ENCODE results near the gene NPAS3.

DNA sequence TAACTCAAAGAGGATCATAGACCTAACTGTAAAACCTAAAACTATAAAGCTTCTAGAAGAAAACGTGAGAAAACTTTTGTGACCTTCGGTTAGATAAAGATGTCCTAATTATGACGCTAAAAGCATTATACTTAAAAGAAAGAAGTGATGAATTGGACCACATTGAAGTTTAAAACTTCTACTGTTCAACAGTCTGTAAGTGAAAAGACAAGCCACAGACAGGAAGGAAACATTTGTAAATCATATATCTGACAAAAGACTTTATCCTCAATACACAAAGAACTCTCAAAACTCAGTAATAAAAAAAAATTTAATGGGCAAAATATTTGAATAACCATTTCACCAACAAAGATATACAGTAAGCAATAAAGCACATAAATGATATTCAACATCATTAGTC lies 667.9 kb downstream of the NPAS3 start:
- TF ChIP-seq, protein P1, sequence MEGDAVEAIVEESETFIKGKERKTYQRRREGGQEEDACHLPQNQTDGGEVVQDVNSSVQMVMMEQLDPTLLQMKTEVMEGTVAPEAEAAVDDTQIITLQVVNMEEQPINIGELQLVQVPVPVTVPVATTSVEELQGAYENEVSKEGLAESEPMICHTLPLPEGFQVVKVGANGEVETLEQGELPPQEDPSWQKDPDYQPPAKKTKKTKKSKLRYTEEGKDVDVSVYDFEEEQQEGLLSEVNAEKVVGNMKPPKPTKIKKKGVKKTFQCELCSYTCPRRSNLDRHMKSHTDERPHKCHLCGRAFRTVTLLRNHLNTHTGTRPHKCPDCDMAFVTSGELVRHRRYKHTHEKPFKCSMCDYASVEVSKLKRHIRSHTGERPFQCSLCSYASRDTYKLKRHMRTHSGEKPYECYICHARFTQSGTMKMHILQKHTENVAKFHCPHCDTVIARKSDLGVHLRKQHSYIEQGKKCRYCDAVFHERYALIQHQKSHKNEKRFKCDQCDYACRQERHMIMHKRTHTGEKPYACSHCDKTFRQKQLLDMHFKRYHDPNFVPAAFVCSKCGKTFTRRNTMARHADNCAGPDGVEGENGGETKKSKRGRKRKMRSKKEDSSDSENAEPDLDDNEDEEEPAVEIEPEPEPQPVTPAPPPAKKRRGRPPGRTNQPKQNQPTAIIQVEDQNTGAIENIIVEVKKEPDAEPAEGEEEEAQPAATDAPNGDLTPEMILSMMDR (conservative IDR thresholded peaks at IDR 0.05) = no peak
- no peak for TF ChIP-seq EZH2 (IDR thresholded peaks at IDR 0.05; ENCODE audit: low read depth)
